ENCODE results near the gene MRPS12. TPM values are rescaled to one million over a fixed set of nuclear protein-coding genes. Genes with fewer than 3 reads are reported as not detected.

MRPS12 gene
- total and polyA plus RNA-seq, 10 donors: 23.2 to 47.8 (median 27.7) TPM

GRCh38 chr19:38919837-38920601 lies 10.7 kb upstream of the MRPS12 start:
- Histone ChIP-seq H3K27me3 (replicated peaks in 1 of 7) (no peaks in the 10 kb centered on the region), H3K4me1 (peaks cover 0 to 5% (median 0%) of the 10 kb centered on the region in 6 donors), H3K36me3 (peaks cover 0 to 55% (median 28%) of the 10 kb centered on the region in 6 donors), H3K9me3 (no peaks in the 10 kb centered on the region), H3K4me3 (no peak overlapping the region), H3K27ac (no peak overlapping the region)
- DNase-seq: peak; percentile 56
- WGBS, 5 donors: 65 to 80% (median 75%) methylated on average over 21 of the region's 21 CpGs
- intact Hi-C loops (cut with DNase I; ENCODE audit: low total_unique reads): no loop called here
- no peak for TF ChIP-seq POLR2AphosphoS5 (IDR thresholded peaks at IDR 0.05)
- no peak for TF ChIP-seq CTCF (IDR thresholded peaks at IDR 0.05 in 8 of 11, conservative IDR thresholded peaks at IDR 0.05 in 3 of 11)
- TF ChIP-seq POLR2A (IDR thresholded peaks at IDR 0.05): no peak

- Histone ChIP-seq H3K4me3 (no peak overlapping the region), H3K27me3 (replicated peaks in 1 of 7) (no peaks in the 10 kb centered on the region), H3K9me3 (no peaks in the 10 kb centered on the region), H3K36me3 (peaks cover 0 to 55% (median 33%) of the 10 kb centered on the region in 6 donors), H3K4me1 (peaks cover 0 to 6% (median 0%) of the 10 kb centered on the region in 6 donors), H3K27ac (no peak overlapping the region)
- TF ChIP-seq POLR2A (IDR thresholded peaks at IDR 0.05) (no peak), POLR2AphosphoS5 (IDR thresholded peaks at IDR 0.05) (no peak), CTCF (IDR thresholded peaks at IDR 0.05 in 8 of 11, conservative IDR thresholded peaks at IDR 0.05 in 3 of 11) (no peak)
- intact Hi-C loops (cut with DNase I; ENCODE audit: low total_unique reads): no loop called here
- DNase-seq: peak; percentile 70
- 77 to 86% (median 82%) methylated on average over 11 to 14 of the region's 14 CpGs for WGBS, 5 donors
Measured at GRCh38 chr19:38920602-38921419, 9.9 kb upstream of the MRPS12 start.

- TF ChIP-seq POLR2A (IDR thresholded peaks at IDR 0.05) (no peak), POLR2AphosphoS5 (IDR thresholded peaks at IDR 0.05) (no peak), CTCF (IDR thresholded peaks at IDR 0.05 in 8 of 11, conservative IDR thresholded peaks at IDR 0.05 in 3 of 11) (no peak)
Measured at GRCh38 chr19:38921420-38922274, 9.1 kb upstream of the MRPS12 start.

More at GRCh38 chr19:38921420-38922274, 9.1 kb upstream of the MRPS12 start:
- Histone ChIP-seq H3K27me3 (replicated peaks in 1 of 7) (no peaks in the 10 kb centered on the region), H3K36me3 (peaks cover 0 to 56% (median 33%) of the 10 kb centered on the region in 6 donors), H3K4me1 (peaks cover 0 to 9% (median 0%) of the 10 kb centered on the region in 6 donors), H3K4me3 (no peak overlapping the region), H3K27ac (no peak overlapping the region), H3K9me3 (no peaks in the 10 kb centered on the region)
- WGBS, 5 donors: 82 to 95% (median 94%) methylated on average over 15 to 20 of the region's 20 CpGs
- peak; percentile 66 for DNase-seq
- intact Hi-C loops (cut with DNase I; ENCODE audit: low total_unique reads): no loop called here

All from spleen (tissue), 11 donors.